Transverse colon (tissue), 4 donors: ENCODE results near the gene OR4C3.

Source experiments
- EP300 ChIP-seq: sonication (generic); formaldehyde crosslinking; IDR thresholded peaks from one replicate; pipeline ENCODE4 v1.6.1; 2017; ENCODE audit warnings: antibody characterized with exemption, low read depth
- POLR2A ChIP-seq: fragments of 450-650 bp; IDR thresholded peaks from one replicate; pipeline ENCODE4 v1.6.1; 2016; ENCODE audit warnings: antibody characterized with exemption, mild to moderate bottlenecking, moderate library complexity
- POLR2AphosphoS5 ChIP-seq, 3 donors: sonication (generic); formaldehyde crosslinking; IDR thresholded peaks; one replicate each; pipeline ENCODE4 v1.6.1; 2016; ENCODE audit warnings: antibody characterized with exemption in 3 of 3
- TF ChIP-seq, protein P1 (sequence below), 5 experiments: fragments of 200-600 bp in 3 of 5; fragments of 450-650 bp in 2 of 5; sonication (generic) in 3 of 5; IDR thresholded peaks; 1 replicate in 2 of 5; 2 replicates in 3 of 5; pipeline ENCODE4 v1.5.1; 2016 to 2017; ENCODE audit warnings: antibody characterized with exemption in 5 of 5, inconsistent platforms in 3 of 5, mild to moderate bottlenecking in 2 of 5, moderate library complexity in 1 of 5

DNA sequence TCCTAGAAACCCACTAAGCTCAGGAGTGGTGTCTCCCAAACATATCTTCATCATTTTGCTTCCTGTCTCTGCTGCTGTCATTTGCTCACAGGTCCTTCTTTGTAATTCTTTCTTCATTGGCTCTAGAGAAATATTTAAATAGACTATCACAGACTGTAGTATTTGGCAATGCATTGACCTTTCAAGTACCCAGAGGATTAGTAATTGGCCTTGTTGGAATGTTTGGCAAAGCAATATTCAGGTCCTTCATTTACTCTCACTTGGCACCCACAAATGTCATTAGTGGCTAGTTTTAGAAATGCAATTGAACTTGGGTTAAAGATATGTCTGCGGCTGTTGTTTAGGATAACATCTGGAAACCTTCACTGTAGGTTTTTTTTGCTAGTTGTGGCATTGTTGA is 30.0 kb downstream of the OR4C3 start:
- TF ChIP-seq, protein P1, sequence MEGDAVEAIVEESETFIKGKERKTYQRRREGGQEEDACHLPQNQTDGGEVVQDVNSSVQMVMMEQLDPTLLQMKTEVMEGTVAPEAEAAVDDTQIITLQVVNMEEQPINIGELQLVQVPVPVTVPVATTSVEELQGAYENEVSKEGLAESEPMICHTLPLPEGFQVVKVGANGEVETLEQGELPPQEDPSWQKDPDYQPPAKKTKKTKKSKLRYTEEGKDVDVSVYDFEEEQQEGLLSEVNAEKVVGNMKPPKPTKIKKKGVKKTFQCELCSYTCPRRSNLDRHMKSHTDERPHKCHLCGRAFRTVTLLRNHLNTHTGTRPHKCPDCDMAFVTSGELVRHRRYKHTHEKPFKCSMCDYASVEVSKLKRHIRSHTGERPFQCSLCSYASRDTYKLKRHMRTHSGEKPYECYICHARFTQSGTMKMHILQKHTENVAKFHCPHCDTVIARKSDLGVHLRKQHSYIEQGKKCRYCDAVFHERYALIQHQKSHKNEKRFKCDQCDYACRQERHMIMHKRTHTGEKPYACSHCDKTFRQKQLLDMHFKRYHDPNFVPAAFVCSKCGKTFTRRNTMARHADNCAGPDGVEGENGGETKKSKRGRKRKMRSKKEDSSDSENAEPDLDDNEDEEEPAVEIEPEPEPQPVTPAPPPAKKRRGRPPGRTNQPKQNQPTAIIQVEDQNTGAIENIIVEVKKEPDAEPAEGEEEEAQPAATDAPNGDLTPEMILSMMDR (IDR thresholded peaks at IDR 0.05), result no peak
- TF ChIP-seq EP300 (no peak), POLR2AphosphoS5 (IDR thresholded peaks at IDR 0.05) (no peak), POLR2A (no peak)
